Trophoblast cell (in vitro differentiated cells and primary cell): Measurements from ENCODE around the gene HMOX1.

Experiments
- DNase-seq, 2 donors: peaks; one replicate each; pipeline ENCODE4 v3.0.0-alpha.2; 2016
- H2AFZ ChIP-seq: 2 replicates; pipeline ENCODE4 v1.6.1; 2013; ENCODE audit warnings: low read length, moderate library complexity, mild to moderate bottlenecking; ENCODE audit not compliant: insufficient read depth, poor library complexity
- H2AK5ac ChIP-seq: 2 replicates; pipeline ENCODE4 v1.6.1; 2013; ENCODE audit warnings: mild to moderate bottlenecking, low read length
- H2BK120ac ChIP-seq: 2 replicates; pipeline ENCODE4 v1.6.1; 2013; ENCODE audit warnings: low read length, mild to moderate bottlenecking, moderate library complexity; ENCODE audit not compliant: insufficient read depth, poor library complexity
- H2BK12ac ChIP-seq: 2 replicates; pipeline ENCODE4 v1.6.1; 2013; ENCODE audit warnings: mild to moderate bottlenecking, low read length, moderate library complexity
- H2BK5ac ChIP-seq: 2 replicates; pipeline ENCODE4 v1.6.1; 2013; ENCODE audit warnings: low read length, low read depth, moderate library complexity, mild to moderate bottlenecking; ENCODE audit not compliant: poor library complexity
- H3K14ac ChIP-seq: 2 replicates; pipeline ENCODE4 v1.6.1; 2013; ENCODE audit warnings: mild to moderate bottlenecking, low read length
- H3K18ac ChIP-seq: 2 replicates; pipeline ENCODE4 v1.6.1; 2013; ENCODE audit warnings: mild to moderate bottlenecking, low read length
- H3K23ac ChIP-seq: 2 replicates; pipeline ENCODE4 v1.6.1; 2013; ENCODE audit warnings: low read length
- H3K27ac ChIP-seq: 2 replicates; pipeline ENCODE4 v1.5.1; 2013; ENCODE audit warnings: low read depth, mild to moderate bottlenecking, inconsistent platforms, low read length, moderate library complexity
- H3K27me3 ChIP-seq: 2 replicates; pipeline ENCODE4 v1.6.1; 2013; ENCODE audit warnings: inconsistent platforms, mild to moderate bottlenecking, low read length, moderate library complexity; ENCODE audit not compliant: insufficient read depth
- H3K36me3 ChIP-seq, 2 experiments: 1 replicate in 1 of 2; 2 replicates in 1 of 2; pipeline ENCODE4 v1.6.1; 2013; ENCODE audit warnings: low read length in 2 of 2, mild to moderate bottlenecking in 2 of 2, moderate library complexity in 1 of 2; ENCODE audit not compliant: insufficient read depth in 2 of 2, control insufficient read depth in 1 of 2
- H3K4ac ChIP-seq: 2 replicates; pipeline ENCODE4 v1.6.1; 2013; ENCODE audit warnings: low read depth, mild to moderate bottlenecking, low read length, moderate library complexity
- H3K4me1 ChIP-seq, 2 experiments: 1 replicate in 1 of 2; 2 replicates in 1 of 2; pipeline ENCODE4 v1.6.1; 2013; ENCODE audit warnings: low read length in 2 of 2, mild to moderate bottlenecking in 2 of 2, moderate library complexity in 1 of 2; ENCODE audit not compliant: insufficient read depth in 2 of 2, control insufficient read depth in 1 of 2
- H3K4me2 ChIP-seq: 2 replicates; pipeline ENCODE4 v1.6.1; 2013; ENCODE audit warnings: inconsistent platforms, mild to moderate bottlenecking, low read length, moderate library complexity
- H3K4me3 ChIP-seq: 2 replicates; pipeline ENCODE4 v1.5.1; 2013; ENCODE audit warnings: mild to moderate bottlenecking, low read depth, low read length, inconsistent platforms
- H3K79me1 ChIP-seq: one replicate; pipeline ENCODE4 v1.6.1; 2013; ENCODE audit warnings: low read length
- H3K79me2 ChIP-seq: 2 replicates; pipeline ENCODE4 v1.6.1; 2013; ENCODE audit warnings: low read length, mild to moderate bottlenecking; ENCODE audit not compliant: control insufficient read depth, insufficient read depth, poor library complexity
- H3K9ac ChIP-seq: 2 replicates; pipeline ENCODE4 v1.6.1; 2013; ENCODE audit warnings: mild to moderate bottlenecking, low read length
- H3K9me3 ChIP-seq: 2 replicates; pipeline ENCODE4 v1.6.1; 2013; ENCODE audit warnings: low read depth, mild to moderate bottlenecking, control low read depth, inconsistent platforms, low read length; ENCODE audit not compliant: insufficient read depth
- H4K12ac ChIP-seq: 2 replicates; pipeline ENCODE4 v1.6.1; 2013; ENCODE audit warnings: low read depth, mild to moderate bottlenecking, low read length, moderate library complexity
- H4K8ac ChIP-seq: 2 replicates; pipeline ENCODE4 v1.6.1; 2013; ENCODE audit warnings: low read depth, mild to moderate bottlenecking, low read length, moderate library complexity
- H4K91ac ChIP-seq: one replicate; pipeline ENCODE4 v1.6.1; 2013; ENCODE audit warnings: low read depth, mild to moderate bottlenecking, low read length, moderate library complexity
- WGBS: extraction: QIAGEN DNeasy Blood & Tissue Kit; methylation state at CpG from one replicate; pipeline ENCODE4 v1.1.7; 2013; ENCODE audit warnings: missing lambda C conversion rate; ENCODE audit not compliant: insufficient read length, insufficient coverage; ENCODE audit errors: extremely low coverage; 5-methylcytosine and 5-hydroxymethylcytosine counted together

Gene HMOX1

DNA sequence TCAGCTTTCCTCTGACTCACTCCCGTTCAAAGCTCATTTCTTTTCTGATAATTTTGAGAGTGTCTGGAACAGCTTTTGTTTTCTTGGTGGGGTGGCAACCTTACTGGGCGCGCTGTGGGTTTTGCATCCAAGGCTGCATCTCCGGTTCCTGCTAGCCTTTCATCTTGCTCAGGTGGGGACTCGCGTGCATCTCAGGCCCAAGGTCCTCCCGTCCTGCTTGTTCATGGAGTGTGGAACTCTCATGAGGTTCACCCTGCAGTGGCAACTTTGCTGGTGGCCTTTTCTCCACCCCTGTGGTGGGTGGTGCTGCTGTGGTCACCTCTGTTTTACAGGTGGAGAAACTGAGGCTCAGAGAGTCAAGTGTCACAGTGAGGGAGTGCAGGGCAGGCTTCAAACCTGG is 44.6 kb downstream of the HMOX1 start:
- no peak overlapping the region for H3K23ac ChIP-seq
- no peak overlapping the region for H2BK5ac ChIP-seq
- no peak overlapping the region for H2AFZ ChIP-seq
- no peak overlapping the region for H3K4ac ChIP-seq
- H3K4me3 ChIP-seq, result no peak overlapping the region
- WGBS, result no CpG with 5 or more reads among the region's 7 CpGs
- H2BK12ac ChIP-seq, result no peak overlapping the region
- H2BK120ac ChIP-seq, result no peak overlapping the region
- no peak overlapping the region for H3K27ac ChIP-seq
- no peak overlapping the region for H4K91ac ChIP-seq
- H3K4me1 ChIP-seq, result peaks cover 3 to 5% of the 10 kb centered on the region in 2 experiments
- no peak overlapping the region for H3K9ac ChIP-seq
- H3K79me2 ChIP-seq, result no peaks in the 10 kb centered on the region
- no peaks in the 10 kb centered on the region for H3K79me1 ChIP-seq
- peaks cover 48 to 58% of the 10 kb centered on the region in 2 experiments for H3K36me3 ChIP-seq
- H2AK5ac ChIP-seq, result no peak overlapping the region
- DNase-seq, result no peak
- no peak overlapping the region for H3K4me2 ChIP-seq
- H4K12ac ChIP-seq, result no peak overlapping the region
- no peaks in the 10 kb centered on the region for H3K9me3 ChIP-seq
- no peak overlapping the region for H3K18ac ChIP-seq
- H4K8ac ChIP-seq, result no peak overlapping the region
- H3K27me3 ChIP-seq, result no peaks in the 10 kb centered on the region
- H3K14ac ChIP-seq, result no peak overlapping the region

DNA sequence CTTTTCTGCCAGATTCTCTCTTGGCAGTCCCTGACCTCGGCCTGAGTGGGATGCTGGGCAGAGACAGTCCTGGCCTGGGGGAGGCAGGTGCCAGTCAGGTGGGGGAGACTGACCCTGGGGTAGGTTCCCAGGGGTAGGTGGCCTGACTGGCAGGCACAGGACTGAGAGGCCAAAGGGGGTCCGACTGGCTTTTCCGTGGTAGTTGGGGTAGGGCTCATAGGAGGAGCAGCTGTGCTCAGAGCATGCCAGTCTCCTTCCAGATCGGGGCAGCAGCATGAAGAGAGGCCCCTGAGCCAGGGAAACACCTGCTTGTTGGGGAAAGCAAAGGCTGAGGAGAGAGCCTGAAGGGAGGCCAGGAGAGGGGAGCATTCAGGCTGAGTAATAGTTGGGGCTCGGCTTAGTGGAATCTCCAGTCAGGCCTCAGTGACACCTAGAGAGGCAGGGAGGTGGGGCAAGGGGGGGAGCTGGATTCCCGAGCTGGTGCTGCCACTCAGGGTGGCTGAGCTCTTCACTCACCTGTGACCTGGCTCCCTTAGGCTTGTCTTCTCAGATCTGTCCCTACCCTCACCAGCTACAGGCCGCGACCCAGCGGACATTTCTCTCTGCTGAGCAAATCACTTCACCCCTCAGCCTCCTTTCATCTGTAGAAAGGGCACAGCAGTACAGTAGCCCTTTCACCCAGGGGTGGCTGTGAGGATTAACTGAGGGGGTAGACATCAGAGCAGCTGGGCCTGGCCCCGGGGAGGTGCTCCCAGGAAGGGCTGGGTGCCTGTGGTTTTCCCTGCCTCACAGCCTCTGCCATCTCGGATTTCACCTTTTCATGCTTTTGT is 45.3 kb downstream of the HMOX1 start:
- H2BK120ac ChIP-seq, result no peak overlapping the region
- peak overlapping the region; percentile 20 for H3K18ac ChIP-seq
- H3K79me1 ChIP-seq, result no peaks in the 10 kb centered on the region
- H2BK5ac ChIP-seq, result no peak overlapping the region
- H4K8ac ChIP-seq, result no peak overlapping the region
- no peak overlapping the region for H3K4ac ChIP-seq
- H3K4me1 ChIP-seq, result peaks cover 5 to 6% of the 10 kb centered on the region in 2 experiments
- no peak overlapping the region for H4K12ac ChIP-seq
- no peak overlapping the region for H3K23ac ChIP-seq
- no peaks in the 10 kb centered on the region for H3K9me3 ChIP-seq
- no peak for DNase-seq
- no peak overlapping the region for H2BK12ac ChIP-seq
- WGBS, result no CpG with 5 or more reads among the region's 11 CpGs
- H3K4me2 ChIP-seq, result no peak overlapping the region
- no peak overlapping the region for H3K4me3 ChIP-seq
- H2AK5ac ChIP-seq, result no peak overlapping the region
- no peak overlapping the region for H3K14ac ChIP-seq
- no peak overlapping the region for H2AFZ ChIP-seq
- peaks cover 44 to 53% of the 10 kb centered on the region in 2 experiments for H3K36me3 ChIP-seq
- H3K27ac ChIP-seq, result no peak overlapping the region
- H3K9ac ChIP-seq, result no peak overlapping the region
- no peaks in the 10 kb centered on the region for H3K27me3 ChIP-seq
- no peak overlapping the region for H4K91ac ChIP-seq
- H3K79me2 ChIP-seq, result no peaks in the 10 kb centered on the region

DNA sequence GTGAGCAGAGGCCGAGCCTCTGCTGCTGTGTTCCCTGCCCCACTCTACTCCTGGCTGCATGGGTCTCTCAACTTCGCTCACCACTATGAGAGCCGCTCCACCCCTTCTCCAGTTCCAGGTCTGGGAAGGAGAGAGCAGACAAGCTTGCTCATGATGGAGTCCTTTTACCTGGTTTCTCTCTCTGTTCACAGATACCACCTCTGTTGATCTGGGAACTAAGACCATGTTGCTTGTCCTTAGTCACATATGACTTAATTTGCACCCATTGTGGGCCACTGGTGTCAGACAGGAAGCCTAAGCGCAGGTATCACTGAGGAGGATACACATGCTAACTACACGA is 45.9 kb downstream of the HMOX1 start:
- H4K8ac ChIP-seq, result no peak overlapping the region
- H3K4me3 ChIP-seq, result no peak overlapping the region
- WGBS, result no CpG with 5 or more reads among the region's 5 CpGs
- no peak overlapping the region for H3K4ac ChIP-seq
- no peak overlapping the region for H2BK120ac ChIP-seq
- no peak overlapping the region for H3K23ac ChIP-seq
- H3K79me1 ChIP-seq, result no peaks in the 10 kb centered on the region
- H4K12ac ChIP-seq, result no peak overlapping the region
- H3K4me1 ChIP-seq, result peaks cover 5 to 6% of the 10 kb centered on the region in 2 experiments
- H3K14ac ChIP-seq, result no peak overlapping the region
- no peak overlapping the region for H3K9ac ChIP-seq
- H2AFZ ChIP-seq, result no peak overlapping the region
- DNase-seq, result no peak
- no peak overlapping the region for H3K27ac ChIP-seq
- H2AK5ac ChIP-seq, result no peak overlapping the region
- no peaks in the 10 kb centered on the region for H3K9me3 ChIP-seq
- H4K91ac ChIP-seq, result no peak overlapping the region
- no peak overlapping the region for H3K4me2 ChIP-seq
- no peaks in the 10 kb centered on the region for H3K27me3 ChIP-seq
- H3K79me2 ChIP-seq, result no peaks in the 10 kb centered on the region
- no peak overlapping the region for H3K18ac ChIP-seq
- peaks cover 39 to 49% of the 10 kb centered on the region in 2 experiments for H3K36me3 ChIP-seq
- H2BK5ac ChIP-seq, result no peak overlapping the region
- H2BK12ac ChIP-seq, result no peak overlapping the region

DNA sequence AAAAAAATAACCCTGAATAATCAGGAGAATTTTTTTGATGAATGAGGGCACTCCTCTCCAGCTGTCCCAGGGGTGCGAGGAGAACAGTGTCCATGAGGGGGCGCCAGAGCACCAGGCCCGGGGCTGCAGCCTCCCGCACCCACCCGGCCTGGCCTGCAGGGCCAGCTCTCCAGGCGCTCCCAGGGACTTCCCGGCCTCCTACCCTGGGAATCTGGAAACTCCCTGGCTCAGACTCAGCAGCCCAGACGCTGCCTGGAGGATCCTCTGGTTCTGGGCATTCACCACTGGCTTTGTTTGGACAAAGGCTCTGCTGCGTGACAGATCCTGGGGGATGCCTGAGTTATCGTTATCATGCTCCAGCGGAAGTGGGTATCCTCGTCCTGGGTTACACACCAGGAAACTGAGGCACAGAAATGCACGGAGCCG is 50.0 kb downstream of the HMOX1 start:
- Histone ChIP-seq H3K18ac (no peak overlapping the region), H2AK5ac (no peak overlapping the region)
- WGBS, result no CpG with 5 or more reads among the region's 14 CpGs

More for the DNA sequence above, 50.0 kb downstream of the HMOX1 start:
- H3K4me2 ChIP-seq, result no peak overlapping the region
- H3K9ac ChIP-seq, result no peak overlapping the region
- H3K36me3 ChIP-seq, result peaks cover 29 to 34% of the 10 kb centered on the region in 2 experiments
- H3K27ac ChIP-seq, result no peak overlapping the region
- no peaks in the 10 kb centered on the region for H3K79me2 ChIP-seq
- H3K27me3 ChIP-seq, result no peaks in the 10 kb centered on the region
- no peak overlapping the region for H3K4me3 ChIP-seq
- H3K14ac ChIP-seq, result no peak overlapping the region
- H3K79me1 ChIP-seq, result no peaks in the 10 kb centered on the region
- peaks cover 12% of the 10 kb centered on the region for H3K9me3 ChIP-seq
- no peak overlapping the region for H2BK120ac ChIP-seq
- H2BK12ac ChIP-seq, result no peak overlapping the region
- no peak overlapping the region for H4K91ac ChIP-seq
- H2BK5ac ChIP-seq, result no peak overlapping the region
- no peak overlapping the region for H2AFZ ChIP-seq
- H3K23ac ChIP-seq, result no peak overlapping the region
- H3K4ac ChIP-seq, result no peak overlapping the region
- no peak overlapping the region for H4K12ac ChIP-seq
- no peak overlapping the region for H4K8ac ChIP-seq
- peak; percentile 91 to 95 for DNase-seq
- peaks cover 5 to 6% of the 10 kb centered on the region in 2 experiments for H3K4me1 ChIP-seq
